Gastrocnemius medialis (tissue), 4 donors: ENCODE measurements around the gene CDC5L.

ENCODE experiments used
- CTCF ChIP-seq, 5 experiments: fragments of 450-650 bp in 3 of 5; fragments of 200-600 bp in 2 of 5; sonication (generic) in 2 of 5; IDR thresholded peaks in 4 of 5; conservative IDR thresholded peaks in 1 of 5; 1 replicate in 4 of 5; 2 replicates in 1 of 5; pipeline ENCODE4 v1.5.1; 2016 to 2019; ENCODE audit warnings: antibody characterized with exemption in 5 of 5, mild to moderate bottlenecking in 3 of 5, moderate library complexity in 3 of 5
- POLR2A ChIP-seq, 2 donors: fragments of 450-650 bp; IDR thresholded peaks; one replicate each; pipeline ENCODE4 v1.6.1; 2017; ENCODE audit warnings: antibody characterized with exemption in 2 of 2, mild to moderate bottlenecking in 2 of 2, moderate library complexity in 2 of 2

- TF ChIP-seq CTCF (IDR thresholded peaks at IDR 0.05 in 4 of 5, conservative IDR thresholded peaks at IDR 0.05 in 1 of 5) (no peak), POLR2A (IDR thresholded peaks at IDR 0.05) (no peak)
These were observed 1.1 kb upstream of the CDC5L start for GRCh38 chr6:44386364-44386928.
